ENCODE results near the gene FAM181A.

DNA sequence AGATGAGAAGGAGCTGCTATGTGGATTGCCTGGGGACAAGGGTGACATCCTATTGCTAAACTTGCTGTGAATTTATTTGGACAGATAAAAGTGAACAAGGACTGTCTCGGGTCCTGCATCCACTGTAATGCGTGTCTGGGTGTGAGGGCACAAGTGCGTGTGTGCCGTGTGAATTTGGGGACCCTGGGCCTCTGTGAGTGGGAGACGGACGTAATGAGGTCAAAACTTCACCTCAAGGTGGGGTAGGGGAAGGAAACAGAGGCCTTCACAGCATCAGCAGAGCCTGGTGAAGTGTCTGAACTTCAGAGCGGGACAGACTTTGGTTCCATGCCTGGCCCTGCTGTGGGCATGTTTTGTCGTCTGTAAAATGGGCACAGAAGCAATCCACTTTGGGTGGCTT, 34.5 kb downstream of the FAM181A start:
- TF ChIP-seq, protein P1, sequence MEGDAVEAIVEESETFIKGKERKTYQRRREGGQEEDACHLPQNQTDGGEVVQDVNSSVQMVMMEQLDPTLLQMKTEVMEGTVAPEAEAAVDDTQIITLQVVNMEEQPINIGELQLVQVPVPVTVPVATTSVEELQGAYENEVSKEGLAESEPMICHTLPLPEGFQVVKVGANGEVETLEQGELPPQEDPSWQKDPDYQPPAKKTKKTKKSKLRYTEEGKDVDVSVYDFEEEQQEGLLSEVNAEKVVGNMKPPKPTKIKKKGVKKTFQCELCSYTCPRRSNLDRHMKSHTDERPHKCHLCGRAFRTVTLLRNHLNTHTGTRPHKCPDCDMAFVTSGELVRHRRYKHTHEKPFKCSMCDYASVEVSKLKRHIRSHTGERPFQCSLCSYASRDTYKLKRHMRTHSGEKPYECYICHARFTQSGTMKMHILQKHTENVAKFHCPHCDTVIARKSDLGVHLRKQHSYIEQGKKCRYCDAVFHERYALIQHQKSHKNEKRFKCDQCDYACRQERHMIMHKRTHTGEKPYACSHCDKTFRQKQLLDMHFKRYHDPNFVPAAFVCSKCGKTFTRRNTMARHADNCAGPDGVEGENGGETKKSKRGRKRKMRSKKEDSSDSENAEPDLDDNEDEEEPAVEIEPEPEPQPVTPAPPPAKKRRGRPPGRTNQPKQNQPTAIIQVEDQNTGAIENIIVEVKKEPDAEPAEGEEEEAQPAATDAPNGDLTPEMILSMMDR (IDR thresholded peaks at IDR 0.05), result no peak
- TF ChIP-seq POLR2AphosphoS5 (IDR thresholded peaks at IDR 0.05) (no peak), POLR2A (IDR thresholded peaks at IDR 0.05) (no peak), EP300 (IDR thresholded peaks at IDR 0.05) (no peak)

Measured in suprapubic skin (tissue), 4 donors.